ENCODE results near the gene STAP2.
"Not testable (repeated sequence)": the region's sequence is repeated elsewhere in the genome, so short reads cannot be mapped to it uniquely, and the experiment has no call there.

STAP2 gene

GRCh38 chr19:4297901-4298809 lies 40.5 kb downstream of the STAP2 start:
- no peak for DNase-seq

- DNase-seq: no peak
These were observed 42.5 kb downstream of the STAP2 start for GRCh38 chr19:4295972-4296771.

GRCh38 chr19:4294389-4294788 lies 44.2 kb downstream of the STAP2 start:
- no peak for DNase-seq

GRCh38 chr19:4292515-4292914 lies 46.1 kb downstream of the STAP2 start:
- no peak for DNase-seq

- no peak for DNase-seq
These were observed 47.4 kb downstream of the STAP2 start for GRCh38 chr19:4291184-4291732.

GRCh38 chr19:4288091-4288777 lies 50.4 kb downstream of the STAP2 start:
- no peak for DNase-seq

GRCh38 chr19:4286141-4286540 lies 52.5 kb downstream of the STAP2 start:
- DNase-seq: not testable (repeated sequence)

- DNase-seq: no peak
These were observed 53.7 kb downstream of the STAP2 start for GRCh38 chr19:4284974-4285373.

- DNase-seq: no peak
These were observed 54.3 kb downstream of the STAP2 start for GRCh38 chr19:4284176-4284958.

- no peak for DNase-seq
These were observed 58.9 kb downstream of the STAP2 start for GRCh38 chr19:4279530-4280422.

- DNase-seq: no peak
These were observed 59.4 kb downstream of the STAP2 start for GRCh38 chr19:4279267-4279529.

GRCh38 chr19:4278419-4279266 lies 60.0 kb downstream of the STAP2 start, which contains the start of gene SHD:
TSS of gene SHD (plus strand) at chr19:4279266. CDS start at chr19:4280064, 798 bp downstream.
- no peak for DNase-seq

- DNase-seq: no peak
These were observed 60.6 kb downstream of the STAP2 start for GRCh38 chr19:4278010-4278409.

- no peak for DNase-seq
These were observed 61.4 kb downstream of the STAP2 start for GRCh38 chr19:4277191-4277696.

- DNase-seq: not testable (repeated sequence)
These were observed 64.3 kb downstream of the STAP2 start for GRCh38 chr19:4274321-4274686.
